GM18520 (cell line): ENCODE data around the gene BCL6.

Source experiments
- ATAC-seq: cut with Tn5 transposase; IDR thresholded peaks from one replicate; pipeline ENCODE4 v1.9.1; 2021; ENCODE audit not compliant: unreplicated experiment

Gene BCL6

GRCh38 chr3:187739094-187739560 is 6.1 kb downstream of the BCL6 start:
- no peak for ATAC-seq

- ATAC-seq, result peak; percentile 30
Observed at GRCh38 chr3:187738331-187739093, 6.8 kb downstream of the BCL6 start.

- no peak for ATAC-seq
Observed at GRCh38 chr3:187738071-187738330, 7.3 kb downstream of the BCL6 start.

- ATAC-seq, result no peak
Observed at GRCh38 chr3:187737368-187738070, 7.7 kb downstream of the BCL6 start.

GRCh38 chr3:187737006-187737367 is 8.3 kb downstream of the BCL6 start:
- ATAC-seq, result no peak

GRCh38 chr3:187736418-187736871 is 8.8 kb downstream of the BCL6 start:
- ATAC-seq, result no peak

- no peak for ATAC-seq
Observed at GRCh38 chr3:187735837-187736236, 9.4 kb downstream of the BCL6 start.

- no peak for ATAC-seq
Observed at GRCh38 chr3:187735383-187735782, 9.9 kb downstream of the BCL6 start.

- no peak for ATAC-seq
Observed at GRCh38 chr3:187734841-187735240, 10.4 kb downstream of the BCL6 start.

- ATAC-seq, result no peak
Observed at GRCh38 chr3:187733371-187733770, 11.9 kb downstream of the BCL6 start.

GRCh38 chr3:187729598-187729997 is 15.7 kb downstream of the BCL6 start:
- no peak for ATAC-seq

GRCh38 chr3:187728940-187729583 is 16.2 kb downstream of the BCL6 start:
- ATAC-seq, result no peak

GRCh38 chr3:187728248-187728647 is 17.0 kb downstream of the BCL6 start:
- ATAC-seq, result no peak

- ATAC-seq, result no peak
Observed at GRCh38 chr3:187726564-187726963, 18.7 kb downstream of the BCL6 start.

- ATAC-seq, result no peak
Observed at GRCh38 chr3:187725653-187726370, 19.5 kb downstream of the BCL6 start.

GRCh38 chr3:187725224-187725623 is 20.0 kb downstream of the BCL6 start:
- ATAC-seq, result no peak

GRCh38 chr3:187722206-187722612 is 23.1 kb downstream of the BCL6 start:
- ATAC-seq, result no peak

- ATAC-seq, result no peak
Observed at GRCh38 chr3:187721055-187721454, 24.2 kb downstream of the BCL6 start.

GRCh38 chr3:187720337-187720670 is 25.0 kb downstream of the BCL6 start:
- ATAC-seq, result no peak

- no peak for ATAC-seq
Observed at GRCh38 chr3:187719628-187720336, 25.5 kb downstream of the BCL6 start.

- ATAC-seq, result no peak
Observed at GRCh38 chr3:187718802-187719201, 26.5 kb downstream of the BCL6 start.
